Neural cell (in vitro differentiated cells): ENCODE measurements around the gene RAB3B. TPM values are rescaled to one million over a fixed set of nuclear protein-coding genes. Genes with fewer than 3 reads are reported as not detected.

Experiments used
- H2AFZ ChIP-seq: fragments of 200-600, 300-800 bp; sonication (generic), shearing (Covaris generic); 2 replicates; pipeline ENCODE4 v1.6.0; 2014; ENCODE audit warnings: low read depth, mild to moderate bottlenecking, antibody characterized with exemption, low read length, moderate library complexity
- H3F3A ChIP-seq: fragments of 200-600 bp; shearing (Covaris generic); 2 replicates; pipeline ENCODE4 v1.6.1; 2016; ENCODE audit warnings: mild to moderate bottlenecking, moderate library complexity, mixed read lengths, antibody characterized with exemption, low read length; ENCODE audit not compliant: insufficient read depth, poor library complexity, severe bottlenecking
- H3K27ac ChIP-seq: fragments of 200-600, 300-800 bp; sonication (generic), shearing (Covaris generic); 2 replicates; pipeline ENCODE4 v1.5.1; 2014; ENCODE audit warnings: mild to moderate bottlenecking, low read length, moderate library complexity
- H3K27me3 ChIP-seq: fragments of 300-800, 200-600 bp; sonication (generic), shearing (Covaris generic); 2 replicates; pipeline ENCODE4 v1.6.0; 2014; ENCODE audit warnings: mild to moderate bottlenecking, low read depth, low read length, moderate library complexity; ENCODE audit not compliant: insufficient read depth
- H3K36me3 ChIP-seq: fragments of 300-800, 200-600 bp; sonication (generic), shearing (Covaris generic); 2 replicates; pipeline ENCODE4 v1.5.1; 2014; ENCODE audit warnings: mild to moderate bottlenecking, antibody characterized with exemption, low read length, moderate library complexity; ENCODE audit not compliant: insufficient read depth
- H3K4me2 ChIP-seq: fragments of 300-800, 200-600 bp; sonication (generic), shearing (Covaris generic); 2 replicates; pipeline ENCODE4 v1.6.0; 2014; ENCODE audit warnings: mild to moderate bottlenecking, low read length
- H3K4me3 ChIP-seq: fragments of 300-800, 200-600 bp; sonication (generic), shearing (Covaris generic); 2 replicates; pipeline ENCODE4 v1.5.1; 2014; ENCODE audit warnings: mild to moderate bottlenecking, low read length, moderate library complexity
- H3K79me2 ChIP-seq: fragments of 200-600 bp; shearing (Covaris generic); replicated peaks from 2 replicates; pipeline ENCODE4 v1.6.0; 2014; ENCODE audit warnings: mild to moderate bottlenecking, low read length, moderate library complexity; ENCODE audit not compliant: insufficient read depth
- H3K9ac ChIP-seq: fragments of 300-800, 200-600 bp; sonication (generic), shearing (Covaris generic); 2 replicates; pipeline ENCODE4 v1.6.1; 2016; ENCODE audit warnings: mild to moderate bottlenecking, low read length, mixed read lengths
- H3K9me2 ChIP-seq: fragments of 200-600 bp; shearing (Covaris generic); 2 replicates; pipeline ENCODE4 v1.6.1; 2016; ENCODE audit warnings: mild to moderate bottlenecking, low read length, mixed read lengths; ENCODE audit not compliant: insufficient read depth
- H3K9me3 ChIP-seq: fragments of 200-600, 300-800 bp; sonication (generic), shearing (Covaris generic); 2 replicates; pipeline ENCODE4 v1.6.1; 2016; ENCODE audit warnings: mild to moderate bottlenecking, mixed run types, low read length, moderate library complexity, mixed read lengths
- H4K20me1 ChIP-seq: fragments of 200-600 bp; shearing (Covaris generic); 2 replicates; pipeline ENCODE4 v1.6.1; 2016; ENCODE audit warnings: mild to moderate bottlenecking, mixed run types; ENCODE audit not compliant: insufficient read depth
- EP300 ChIP-seq: fragments of 450-650 bp; conservative IDR thresholded peaks from 2 replicates; pipeline ENCODE4 v1.6.1; 2014; ENCODE audit warnings: antibody characterized with exemption, mild to moderate bottlenecking, moderate library complexity; ENCODE audit not compliant: poor library complexity, severe bottlenecking
- EZH2 ChIP-seq: fragments of 200-600, 300-800 bp; shearing (Covaris generic), sonication (generic); IDR thresholded peaks from 2 replicates; pipeline ENCODE4 v1.6.1; 2014; ENCODE audit warnings: antibody characterized with exemption, low read length, borderline replicate concordance, mild to moderate bottlenecking; ENCODE audit not compliant: insufficient read depth, poor library complexity, severe bottlenecking
- MXI1 ChIP-seq: fragments of 450-650 bp; conservative IDR thresholded peaks from 2 replicates; pipeline ENCODE4 v1.6.1; 2014; ENCODE audit warnings: antibody characterized with exemption, mild to moderate bottlenecking; ENCODE audit not compliant: poor library complexity, severe bottlenecking
- POLR2AphosphoS5 ChIP-seq: IDR thresholded peaks from 2 replicates; pipeline ENCODE4 v1.6.1; 2012
- RAD21 ChIP-seq: fragments of 450-650 bp; conservative IDR thresholded peaks from 2 replicates; pipeline ENCODE4 v1.6.1; 2014; ENCODE audit warnings: antibody characterized with exemption, mild to moderate bottlenecking, moderate library complexity
- SMC3 ChIP-seq: fragments of 450-650 bp; conservative IDR thresholded peaks from 2 replicates; pipeline ENCODE4 v1.6.1; 2014; ENCODE audit warnings: antibody characterized with exemption, mild to moderate bottlenecking, moderate library complexity; ENCODE audit not compliant: poor library complexity
- TAF1 ChIP-seq: IDR thresholded peaks from 2 replicates; pipeline ENCODE4 v1.6.1; 2012; ENCODE audit warnings: low read depth
- polyA plus RNA-seq: library from polyadenylated mRNA; depleted of rRNA; stranded (reverse); fragments of >200 nt; gene quantifications from 2 replicates; pipeline ENCODE4 v1.2.3, GENCODE V29; 2014
- TF ChIP-seq, protein P1 (sequence below): IDR thresholded peaks from 2 replicates; pipeline ENCODE4 v1.6.1; 2012; ENCODE audit warnings: borderline replicate concordance
- TF ChIP-seq, protein P2 (sequence below): fragments of 450-650 bp; IDR thresholded peaks from 2 replicates; pipeline ENCODE4 v1.5.1; 2014; ENCODE audit warnings: antibody characterized with exemption, mild to moderate bottlenecking, moderate library complexity; ENCODE audit not compliant: poor library complexity, severe bottlenecking

Gene RAB3B
- polyA plus RNA-seq, 1 donor from 2014 or later, result 15.0 TPM

DNA sequence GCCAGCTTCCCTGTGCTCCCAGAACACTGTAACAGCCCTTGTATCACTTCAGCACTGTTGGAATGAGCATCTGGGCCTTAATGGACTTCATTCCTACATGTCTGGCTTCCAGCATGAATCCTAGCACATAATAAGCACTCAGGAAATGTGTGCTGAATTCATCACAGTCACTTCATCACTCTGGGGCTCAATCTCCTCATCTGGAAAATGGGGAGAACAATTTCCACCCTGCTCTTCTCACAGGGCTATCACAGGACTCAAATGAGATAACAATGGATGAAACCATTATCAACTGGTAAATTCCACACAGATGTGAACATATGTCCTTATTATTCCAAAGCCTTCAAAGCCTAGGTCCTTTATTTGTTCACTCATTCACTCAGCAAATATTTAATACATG lies 12.4 kb downstream of the RAB3B start:
- TF ChIP-seq, protein P1, sequence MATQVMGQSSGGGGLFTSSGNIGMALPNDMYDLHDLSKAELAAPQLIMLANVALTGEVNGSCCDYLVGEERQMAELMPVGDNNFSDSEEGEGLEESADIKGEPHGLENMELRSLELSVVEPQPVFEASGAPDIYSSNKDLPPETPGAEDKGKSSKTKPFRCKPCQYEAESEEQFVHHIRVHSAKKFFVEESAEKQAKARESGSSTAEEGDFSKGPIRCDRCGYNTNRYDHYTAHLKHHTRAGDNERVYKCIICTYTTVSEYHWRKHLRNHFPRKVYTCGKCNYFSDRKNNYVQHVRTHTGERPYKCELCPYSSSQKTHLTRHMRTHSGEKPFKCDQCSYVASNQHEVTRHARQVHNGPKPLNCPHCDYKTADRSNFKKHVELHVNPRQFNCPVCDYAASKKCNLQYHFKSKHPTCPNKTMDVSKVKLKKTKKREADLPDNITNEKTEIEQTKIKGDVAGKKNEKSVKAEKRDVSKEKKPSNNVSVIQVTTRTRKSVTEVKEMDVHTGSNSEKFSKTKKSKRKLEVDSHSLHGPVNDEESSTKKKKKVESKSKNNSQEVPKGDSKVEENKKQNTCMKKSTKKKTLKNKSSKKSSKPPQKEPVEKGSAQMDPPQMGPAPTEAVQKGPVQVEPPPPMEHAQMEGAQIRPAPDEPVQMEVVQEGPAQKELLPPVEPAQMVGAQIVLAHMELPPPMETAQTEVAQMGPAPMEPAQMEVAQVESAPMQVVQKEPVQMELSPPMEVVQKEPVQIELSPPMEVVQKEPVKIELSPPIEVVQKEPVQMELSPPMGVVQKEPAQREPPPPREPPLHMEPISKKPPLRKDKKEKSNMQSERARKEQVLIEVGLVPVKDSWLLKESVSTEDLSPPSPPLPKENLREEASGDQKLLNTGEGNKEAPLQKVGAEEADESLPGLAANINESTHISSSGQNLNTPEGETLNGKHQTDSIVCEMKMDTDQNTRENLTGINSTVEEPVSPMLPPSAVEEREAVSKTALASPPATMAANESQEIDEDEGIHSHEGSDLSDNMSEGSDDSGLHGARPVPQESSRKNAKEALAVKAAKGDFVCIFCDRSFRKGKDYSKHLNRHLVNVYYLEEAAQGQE, result no peak
- Histone ChIP-seq H3K4me3 (no peak overlapping the region), H3K27ac (no peak overlapping the region), H3K79me2 (no peaks in the 10 kb centered on the region), H3F3A (no peaks in the 10 kb centered on the region), H3K9me2 (no peaks in the 10 kb centered on the region), H2AFZ (no peak overlapping the region), H3K9me3 (no peaks in the 10 kb centered on the region), H4K20me1 (no peaks in the 10 kb centered on the region), H3K4me2 (no peak overlapping the region), H3K9ac (no peak overlapping the region), H3K27me3 (no peaks in the 10 kb centered on the region), H3K36me3 (no peaks in the 10 kb centered on the region)

DNA sequence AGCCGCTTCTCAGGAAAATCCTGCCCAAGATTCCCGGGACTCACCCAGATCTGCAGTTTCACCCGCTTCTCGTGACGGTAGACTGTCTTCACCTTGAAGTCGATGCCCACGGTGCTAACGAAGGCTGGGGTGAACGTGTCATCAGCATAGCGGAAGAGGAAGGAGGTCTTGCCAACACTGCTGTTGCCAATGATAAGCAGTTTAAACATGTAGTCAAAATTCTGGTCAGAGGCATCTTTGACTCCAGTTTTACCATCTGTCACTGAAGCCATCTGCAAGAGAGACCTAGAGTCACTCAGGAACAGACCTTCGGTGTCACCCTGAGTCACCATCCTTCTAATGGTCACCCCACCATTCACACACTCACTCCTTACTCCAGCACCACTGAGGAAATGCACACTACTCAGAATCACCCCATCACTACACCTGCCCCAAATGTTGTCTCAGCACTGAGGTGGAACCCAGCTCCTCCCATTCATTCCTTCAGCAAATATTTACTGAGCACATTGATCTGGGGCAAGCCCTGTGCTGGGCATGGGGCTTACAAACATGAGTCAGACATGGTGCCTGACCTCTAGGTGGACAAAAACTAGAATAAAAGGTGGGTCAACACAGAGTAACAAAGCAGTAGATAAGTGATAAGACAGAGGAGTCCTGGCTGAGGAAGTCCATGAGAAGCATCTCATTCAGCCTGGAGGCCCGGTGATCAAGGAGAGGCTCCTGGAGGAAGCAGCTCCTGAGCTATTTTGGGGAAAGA lies 13.5 kb downstream of the RAB3B start:
- no peaks in the 10 kb centered on the region for H3F3A ChIP-seq
- no peaks in the 10 kb centered on the region for H3K79me2 ChIP-seq
- no peaks in the 10 kb centered on the region for H3K36me3 ChIP-seq
- H3K27me3 ChIP-seq, result no peaks in the 10 kb centered on the region
- no peak overlapping the region for H3K4me3 ChIP-seq
- H3K4me2 ChIP-seq, result no peak overlapping the region
- no peaks in the 10 kb centered on the region for H3K9me2 ChIP-seq
- TF ChIP-seq TAF1, result no peak
- TF ChIP-seq, protein P1, result no peak
- TF ChIP-seq, protein P2, sequence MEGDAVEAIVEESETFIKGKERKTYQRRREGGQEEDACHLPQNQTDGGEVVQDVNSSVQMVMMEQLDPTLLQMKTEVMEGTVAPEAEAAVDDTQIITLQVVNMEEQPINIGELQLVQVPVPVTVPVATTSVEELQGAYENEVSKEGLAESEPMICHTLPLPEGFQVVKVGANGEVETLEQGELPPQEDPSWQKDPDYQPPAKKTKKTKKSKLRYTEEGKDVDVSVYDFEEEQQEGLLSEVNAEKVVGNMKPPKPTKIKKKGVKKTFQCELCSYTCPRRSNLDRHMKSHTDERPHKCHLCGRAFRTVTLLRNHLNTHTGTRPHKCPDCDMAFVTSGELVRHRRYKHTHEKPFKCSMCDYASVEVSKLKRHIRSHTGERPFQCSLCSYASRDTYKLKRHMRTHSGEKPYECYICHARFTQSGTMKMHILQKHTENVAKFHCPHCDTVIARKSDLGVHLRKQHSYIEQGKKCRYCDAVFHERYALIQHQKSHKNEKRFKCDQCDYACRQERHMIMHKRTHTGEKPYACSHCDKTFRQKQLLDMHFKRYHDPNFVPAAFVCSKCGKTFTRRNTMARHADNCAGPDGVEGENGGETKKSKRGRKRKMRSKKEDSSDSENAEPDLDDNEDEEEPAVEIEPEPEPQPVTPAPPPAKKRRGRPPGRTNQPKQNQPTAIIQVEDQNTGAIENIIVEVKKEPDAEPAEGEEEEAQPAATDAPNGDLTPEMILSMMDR, result no peak
- no peak for TF ChIP-seq MXI1
- no peak for TF ChIP-seq SMC3
- no peak for TF ChIP-seq RAD21
- TF ChIP-seq EP300, result no peak
- no peak for TF ChIP-seq EZH2
- TF ChIP-seq POLR2AphosphoS5, result no peak
- H3K9ac ChIP-seq, result no peak overlapping the region
- no peak overlapping the region for H2AFZ ChIP-seq
- H3K27ac ChIP-seq, result no peak overlapping the region
- no peaks in the 10 kb centered on the region for H3K9me3 ChIP-seq
- H4K20me1 ChIP-seq, result no peaks in the 10 kb centered on the region
